NCI-H1105 (cell line): ENCODE results near the gene CD37.
"Not testable (repeated sequence)": the region's sequence is repeated elsewhere in the genome, so short reads cannot be mapped to it uniquely, and the experiment has no call there.

Experiments
- DNase-seq: peaks from one replicate; lab custom pipeline; 2025; lab: John Stamatoyannopoulos, UW

The CD37 gene

DNA sequence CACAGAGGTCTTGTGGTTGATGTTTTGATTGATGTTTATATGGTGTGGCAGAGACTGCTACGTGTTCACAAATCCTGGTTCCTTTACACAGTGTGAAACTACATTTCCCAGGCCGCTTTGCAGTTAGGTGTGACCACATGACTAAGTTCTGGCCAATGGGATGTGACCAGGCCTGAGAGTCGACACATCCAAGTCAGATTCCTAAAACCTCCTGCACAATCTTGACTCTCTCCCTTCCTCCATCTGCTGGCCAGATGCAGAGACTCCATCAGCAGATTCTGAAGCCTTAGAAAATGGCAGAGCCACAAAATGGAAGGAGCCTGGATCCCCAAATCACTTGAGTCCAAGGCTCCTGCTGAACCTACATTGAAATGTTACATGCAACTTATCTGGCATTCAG, 12.6 kb downstream of the CD37 start:
- no peak for DNase-seq

GRCh38 chr19:49348305-49349189, 13.3 kb downstream of the CD37 start:
- DNase-seq = no peak

DNA sequence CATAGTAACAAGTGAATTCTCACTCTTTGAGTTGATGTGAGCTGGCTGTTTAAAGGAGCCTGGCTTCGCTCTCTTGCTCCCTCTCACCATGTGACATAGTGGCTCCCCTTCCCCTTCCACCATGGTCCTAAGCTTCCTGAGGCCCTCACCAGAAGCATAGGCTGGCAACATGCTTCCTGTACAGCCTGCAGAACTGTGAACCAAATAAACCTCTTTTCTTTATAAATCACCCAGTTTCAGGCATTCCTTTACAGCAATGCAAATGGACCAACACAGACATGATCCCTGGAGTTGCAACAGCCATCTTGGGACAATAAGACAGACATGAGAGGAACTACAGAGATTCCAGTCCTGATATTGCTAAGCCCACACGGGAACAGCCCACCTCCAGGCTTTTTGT, 14.4 kb downstream of the CD37 start:
- DNase-seq = no peak

DNA sequence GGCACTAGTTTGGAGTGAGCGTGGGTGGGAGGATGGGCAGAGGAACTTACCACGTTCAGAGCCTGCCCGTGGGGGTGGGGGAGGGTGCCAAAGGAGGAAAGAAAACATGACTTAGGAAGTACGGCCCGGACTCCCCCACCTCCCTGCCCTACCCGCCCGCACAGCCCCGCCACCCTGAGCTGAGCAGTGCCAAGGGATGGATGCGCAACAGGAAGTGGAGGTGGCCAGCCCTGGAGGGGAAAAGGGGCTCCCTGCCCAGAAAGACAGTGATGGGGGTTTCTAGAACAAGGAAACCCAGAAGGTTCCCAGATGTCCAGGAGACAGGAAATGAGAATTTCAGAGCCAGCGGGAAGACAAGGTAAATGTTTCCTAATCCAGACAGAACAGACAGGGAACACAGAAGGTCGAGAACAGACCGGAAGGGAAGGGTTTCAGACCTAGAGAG, 20.7 kb downstream of the CD37 start:
- DNase-seq = no peak

- no peak for DNase-seq
These were observed 21.2 kb downstream of the CD37 start for GRCh38 chr19:49356382-49356781.

DNA sequence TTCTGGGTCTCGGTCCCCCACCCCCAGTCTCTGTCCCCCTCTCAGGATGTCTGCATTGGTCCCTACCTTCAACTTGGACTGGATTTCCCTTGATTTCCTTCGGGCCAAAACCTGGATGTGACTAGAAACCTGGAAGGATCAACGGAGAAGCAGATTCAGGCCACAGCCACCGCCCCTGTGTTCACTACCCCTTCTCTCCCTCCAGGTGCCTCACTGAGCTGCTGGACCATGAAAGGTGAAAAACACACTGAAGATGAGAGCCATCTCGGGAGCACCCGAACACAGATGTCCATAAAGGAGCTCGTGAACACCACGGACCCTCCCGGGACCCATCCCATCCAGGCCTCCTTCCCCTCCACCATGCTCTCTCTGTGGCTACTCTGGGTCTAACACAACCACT, 22.0 kb downstream of the CD37 start:
- DNase-seq = no peak

DNA sequence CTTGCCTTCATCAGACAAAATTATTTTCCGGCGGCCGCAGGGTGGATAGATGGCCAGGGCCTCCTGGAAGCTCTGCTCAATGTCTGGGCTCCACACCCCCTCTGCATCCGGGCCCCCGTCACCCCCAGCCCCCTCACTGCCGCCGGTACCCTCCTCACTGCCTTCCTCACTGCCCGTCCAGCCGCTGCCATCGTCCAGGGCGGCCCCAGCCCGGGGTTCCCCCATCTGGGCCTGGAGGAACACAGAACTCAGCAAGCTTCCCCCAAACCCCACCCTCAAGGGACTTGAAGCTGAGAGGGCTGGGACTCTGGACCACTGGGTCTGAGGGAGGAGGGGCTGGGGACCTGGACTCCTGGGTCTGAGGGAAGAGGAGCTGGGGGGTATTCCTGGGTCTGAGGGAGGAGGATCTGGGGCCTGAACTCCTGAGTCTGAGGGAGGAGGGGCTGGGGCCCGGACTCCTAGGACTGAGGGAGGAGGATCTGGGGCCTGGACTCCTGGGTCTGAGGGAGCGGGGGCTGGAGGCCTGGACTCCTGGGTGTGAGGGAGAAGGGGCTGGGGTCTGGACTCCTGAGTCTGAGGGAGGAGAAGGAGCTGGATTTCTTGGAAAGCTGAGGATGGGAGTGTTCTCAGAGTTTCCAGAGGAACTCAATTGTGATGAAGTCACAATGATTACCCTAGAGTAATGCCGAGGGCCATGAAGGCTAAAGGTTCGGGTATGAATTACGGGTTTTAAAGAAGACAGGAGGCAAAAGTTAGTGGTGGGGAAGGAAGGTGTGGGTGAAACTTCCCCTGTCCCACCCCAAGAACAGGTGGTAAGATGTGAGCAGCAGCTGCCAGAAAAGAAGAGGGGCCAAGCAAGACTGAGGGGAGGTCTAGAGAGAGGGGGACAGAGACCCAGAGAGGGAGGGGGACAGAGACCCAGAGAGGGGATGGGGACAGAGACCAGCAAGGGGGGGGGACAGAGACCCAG, 24.9 kb downstream of the CD37 start:
- DNase-seq = no peak

DNA sequence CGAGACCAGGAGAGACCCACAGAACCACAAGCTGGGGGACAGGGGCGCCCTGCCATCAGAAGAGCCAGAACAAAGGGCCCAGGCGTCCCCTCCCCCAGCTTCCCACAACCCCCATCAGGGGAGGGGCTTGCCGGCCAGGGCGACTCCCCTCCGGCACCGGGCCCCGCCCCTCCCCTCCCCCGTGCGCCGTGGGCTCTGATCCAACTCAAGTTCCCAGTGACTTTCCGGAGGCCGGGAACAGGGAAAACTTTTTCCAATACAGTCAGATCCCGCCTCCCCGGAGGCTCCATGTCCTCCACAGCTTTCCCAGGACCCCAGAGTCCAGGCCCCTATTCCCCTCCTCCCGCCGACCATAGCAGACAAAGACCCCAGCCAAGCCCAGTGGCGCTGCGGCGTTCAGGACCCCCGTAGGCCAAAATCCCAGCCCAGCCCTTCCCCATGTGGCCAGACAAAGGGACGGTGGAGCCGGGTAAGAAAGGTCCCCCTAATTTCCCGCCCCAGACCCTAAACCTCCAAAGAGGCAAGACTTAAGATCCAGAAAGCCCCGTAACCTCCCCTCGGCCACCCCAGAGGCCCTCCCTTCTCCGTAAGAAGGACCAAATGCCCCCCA, 26.3 kb downstream of the CD37 start:
- no peak for DNase-seq

DNA sequence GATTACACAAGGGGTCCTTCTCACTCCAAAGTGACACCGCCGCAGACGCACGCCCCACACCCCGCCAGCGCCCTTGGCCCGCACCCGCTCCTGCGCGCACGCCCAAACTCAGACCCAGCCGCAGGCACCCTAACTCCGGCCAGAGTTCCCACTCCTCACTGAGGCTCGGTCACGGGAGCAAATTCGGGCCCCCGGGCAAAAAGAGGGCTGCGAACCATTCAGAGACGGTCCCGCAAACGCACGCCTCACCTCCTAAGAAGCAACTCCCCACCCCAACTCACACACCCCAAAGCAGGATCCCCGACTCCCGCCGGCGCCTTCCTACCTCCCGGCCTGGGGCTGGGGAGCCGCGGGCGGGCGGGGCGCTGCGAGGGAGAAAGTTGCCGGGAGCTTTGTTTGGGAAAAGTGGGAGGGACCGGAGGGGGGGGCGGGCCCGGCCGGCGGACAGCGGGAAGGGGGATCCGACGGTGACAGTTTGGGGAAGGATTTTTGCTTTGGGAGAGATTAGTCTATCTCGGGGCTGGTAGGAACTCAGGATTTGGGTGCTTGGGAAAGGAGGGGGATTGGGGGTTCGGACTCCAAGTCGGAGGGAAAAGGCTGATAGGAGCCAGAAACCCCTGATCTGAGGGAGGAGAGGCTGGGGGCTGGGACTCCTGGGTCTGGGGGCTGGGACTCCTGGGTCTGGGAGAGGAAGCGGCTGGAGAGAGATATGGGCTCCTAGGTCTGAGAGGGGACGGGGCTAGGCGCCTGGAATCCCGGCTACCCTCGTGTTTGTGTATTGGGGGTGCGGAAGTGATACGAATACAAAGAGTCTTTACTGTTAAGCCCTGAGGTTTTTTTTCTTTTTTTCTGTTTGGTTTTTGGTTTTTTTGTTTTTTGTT, 27.1 kb downstream of the CD37 start, which contains the start of gene TEAD2:
TEAD2 (minus strand) TSS at position 369 of the 881 bp plus-strand sequence. CDS start 2,341 bp downstream, outside the sequence.
- DNase-seq = no peak

GRCh38 chr19:49362929-49363267, 27.7 kb downstream of the CD37 start:
- no peak for DNase-seq

DNA sequence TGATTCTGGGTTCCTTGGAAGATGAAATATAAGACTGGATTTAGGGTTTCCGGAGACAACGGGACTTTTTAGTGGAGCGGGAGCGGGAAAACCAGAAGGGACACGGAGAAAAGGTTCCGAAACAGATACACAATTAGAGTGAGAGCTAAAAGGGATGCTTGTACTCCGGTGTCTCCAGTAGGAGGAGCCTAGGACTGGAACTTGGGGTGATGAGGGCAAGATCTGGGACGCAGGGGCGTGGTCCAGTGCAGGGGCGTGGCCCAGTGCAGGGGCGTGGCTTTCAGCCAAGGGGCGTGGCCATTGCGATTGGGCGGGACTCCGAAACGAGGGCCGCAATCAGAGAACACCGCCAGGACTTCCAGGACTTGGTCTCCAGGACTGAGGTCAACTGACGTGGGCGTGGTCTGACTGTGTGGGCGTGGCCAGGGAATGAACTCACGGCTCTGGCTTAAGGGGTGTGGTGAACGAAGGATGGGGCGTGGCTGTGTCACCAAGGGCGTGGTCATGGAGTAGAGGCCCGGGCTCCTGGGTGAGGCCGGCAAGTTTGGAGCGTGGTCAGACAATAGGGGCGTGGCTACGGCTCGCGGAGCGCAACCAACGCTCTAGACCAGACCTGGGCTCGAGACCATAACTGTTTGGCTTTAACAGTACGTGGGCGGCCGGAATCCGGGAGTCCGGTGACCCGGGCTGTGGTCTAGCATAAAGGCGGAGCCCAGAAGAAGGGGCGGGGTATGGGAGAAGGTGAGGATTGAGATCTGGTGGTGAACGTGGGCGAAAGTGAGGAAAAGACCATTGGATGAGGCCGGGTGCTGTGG, 28.3 kb downstream of the CD37 start, which contains the start of gene DKKL1:
DKKL1 (plus strand) TSS at position 610 of the 815 bp plus-strand sequence; CDS start at position 732, 122 bp downstream.
- DNase-seq = no peak

DNA sequence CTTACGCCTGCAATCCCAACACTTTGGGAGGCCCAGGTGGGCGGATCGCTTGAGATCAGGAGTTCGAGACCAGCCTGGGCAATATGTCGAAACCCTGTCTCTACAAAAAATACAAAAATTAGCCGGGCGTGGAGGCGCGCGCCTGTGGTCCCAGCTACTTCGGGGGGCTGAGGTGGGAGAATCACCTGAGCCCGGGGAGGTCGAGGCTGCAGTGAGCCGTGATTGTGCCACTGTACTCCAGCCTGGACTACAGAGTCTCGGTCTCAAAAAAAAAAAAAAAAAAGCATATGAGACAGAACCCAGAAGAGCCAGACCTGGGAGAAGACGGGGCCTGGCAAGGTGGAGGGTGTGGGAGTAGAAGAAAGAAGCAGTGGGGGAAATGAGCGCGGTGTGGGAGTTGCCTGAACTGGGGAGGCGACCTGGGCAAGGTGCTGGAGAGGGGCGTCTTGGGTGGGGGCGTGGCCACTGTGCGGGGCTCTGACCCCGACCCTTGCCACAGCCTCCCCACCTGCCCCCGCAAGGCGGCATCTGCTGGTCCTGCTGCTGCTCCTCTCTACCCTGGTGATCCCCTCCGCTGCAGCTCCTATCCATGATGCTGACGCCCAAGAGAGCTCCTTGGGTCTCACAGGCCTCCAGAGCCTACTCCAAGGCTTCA, 29.0 kb downstream of the CD37 start:
- no peak for DNase-seq

DNA sequence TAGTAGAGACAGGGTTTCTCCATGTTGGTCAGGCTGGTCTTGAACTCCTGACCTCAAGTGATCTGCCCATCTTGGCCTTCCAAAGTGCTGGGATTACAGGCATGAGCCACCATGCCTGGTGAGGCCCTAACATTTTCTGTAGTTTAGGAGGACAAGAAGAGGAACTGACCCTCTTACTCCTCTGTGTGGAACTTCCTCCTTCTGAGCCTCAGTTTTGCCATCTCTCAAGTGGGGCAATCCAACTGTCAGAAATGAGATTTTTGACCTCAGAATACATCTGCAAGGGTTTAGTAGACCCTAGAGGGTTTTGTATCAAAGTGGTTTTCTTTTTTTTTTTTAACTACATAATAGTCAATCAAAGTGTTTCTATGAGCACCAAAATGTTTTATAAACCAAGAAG, 30.9 kb downstream of the CD37 start:
- DNase-seq = no peak

DNA sequence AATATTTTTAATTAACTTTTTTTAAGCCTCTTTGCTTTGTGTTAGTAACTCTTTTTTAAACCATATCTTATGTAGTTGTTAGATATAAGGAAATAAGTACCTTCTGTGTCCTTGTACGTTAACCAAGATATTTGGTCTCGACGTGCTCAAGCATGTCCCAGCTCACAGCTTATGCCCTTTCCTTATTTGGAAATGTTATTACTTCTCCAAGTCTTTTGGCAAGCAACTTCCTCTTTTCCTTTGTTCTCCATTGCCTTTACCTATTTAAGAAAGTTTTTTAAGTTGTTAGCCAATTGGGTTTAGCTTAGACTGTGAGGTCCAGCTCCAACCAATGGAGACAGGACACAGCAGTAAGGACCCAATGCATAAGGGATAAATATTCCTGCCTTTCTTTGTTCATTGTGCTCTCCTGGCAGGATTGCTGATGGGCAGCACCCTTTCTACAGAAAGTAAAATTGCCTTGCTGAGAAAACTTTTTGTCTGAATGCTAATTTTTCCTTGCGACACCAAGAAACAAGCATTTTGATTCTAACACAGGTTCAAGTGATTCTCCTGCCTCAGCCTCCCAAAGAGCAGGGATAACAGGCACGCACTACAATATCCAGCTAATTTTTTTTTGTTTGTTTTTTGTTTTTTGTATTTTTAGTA, 33.6 kb downstream of the CD37 start:
- no peak for DNase-seq

DNA sequence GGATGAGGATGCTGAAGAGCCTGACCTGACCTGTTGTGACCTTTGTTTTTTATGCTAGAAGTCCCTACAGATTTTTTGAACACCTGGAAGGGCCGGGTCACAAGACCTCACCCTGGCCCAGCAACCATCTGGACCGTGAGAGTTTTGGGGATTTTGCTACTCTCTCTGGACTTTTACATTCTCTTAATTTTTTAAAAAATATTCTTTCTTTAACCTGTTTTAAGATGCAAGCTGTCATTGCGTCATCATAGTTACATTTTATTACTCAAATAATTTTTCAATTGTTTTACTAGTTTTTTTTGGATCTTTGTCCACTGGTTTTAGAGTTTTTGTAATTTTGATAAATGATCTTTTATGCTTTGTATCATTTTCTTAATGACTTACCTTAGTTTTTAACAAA, 36.0 kb downstream of the CD37 start:
- no peak for DNase-seq

DNA sequence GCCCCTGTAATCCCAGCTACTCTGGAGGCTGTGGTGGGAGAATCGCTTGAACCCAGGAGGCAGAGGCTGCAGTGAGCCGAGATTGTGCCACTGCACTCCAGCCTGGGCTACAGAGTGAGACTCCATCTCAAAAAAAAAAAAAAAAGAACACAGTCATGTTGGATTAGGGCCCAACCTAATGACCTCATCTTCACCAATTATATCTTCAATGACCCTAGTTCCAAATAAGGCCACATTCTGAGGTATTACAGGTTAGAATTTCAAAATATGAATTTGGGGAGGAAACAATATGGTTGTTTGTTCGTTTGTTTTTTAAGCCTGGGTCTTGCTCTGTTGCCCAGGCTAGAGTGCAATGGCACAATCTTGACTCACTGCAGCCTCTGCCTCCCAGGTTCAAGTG, 38.0 kb downstream of the CD37 start:
- DNase-seq = not testable (repeated sequence)

- DNase-seq = no peak
These were observed 39.6 kb downstream of the CD37 start for GRCh38 chr19:49374665-49375434.

GRCh38 chr19:49378512-49378911, 43.3 kb downstream of the CD37 start:
- no peak for DNase-seq
